Spleen (tissue), 7 donors: Measurements from ENCODE around the gene BECN2.

Source experiments
- POLR2AphosphoS5 ChIP-seq, 3 donors: sonication (generic); formaldehyde crosslinking; IDR thresholded peaks; one replicate each; pipeline ENCODE4 v1.5.1; 2017; ENCODE audit warnings: antibody characterized with exemption in 3 of 3
- TF ChIP-seq, protein P1 (sequence below), 11 experiments: fragments of 200-600 bp in 7 of 11; fragments of 450-650 bp in 4 of 11; sonication (generic) in 4 of 11; IDR thresholded peaks in 8 of 11; conservative IDR thresholded peaks in 3 of 11; 1 replicate in 7 of 11; 2 replicates in 4 of 11; pipeline versions ENCODE4 v1.4.0 to v1.8.0; 2016 to 2021; ENCODE audit warnings: antibody characterized with exemption in 11 of 11, inconsistent platforms in 4 of 11, mild to moderate bottlenecking in 1 of 11
- donor health status: DM: no; HTN: no; CAD: no; lungs with moderate emphysema.
- donor health status: DM: no; HTN: no; CAD: no.
- donor health status: DM: no; HTN: no; CAD: no.

DNA sequence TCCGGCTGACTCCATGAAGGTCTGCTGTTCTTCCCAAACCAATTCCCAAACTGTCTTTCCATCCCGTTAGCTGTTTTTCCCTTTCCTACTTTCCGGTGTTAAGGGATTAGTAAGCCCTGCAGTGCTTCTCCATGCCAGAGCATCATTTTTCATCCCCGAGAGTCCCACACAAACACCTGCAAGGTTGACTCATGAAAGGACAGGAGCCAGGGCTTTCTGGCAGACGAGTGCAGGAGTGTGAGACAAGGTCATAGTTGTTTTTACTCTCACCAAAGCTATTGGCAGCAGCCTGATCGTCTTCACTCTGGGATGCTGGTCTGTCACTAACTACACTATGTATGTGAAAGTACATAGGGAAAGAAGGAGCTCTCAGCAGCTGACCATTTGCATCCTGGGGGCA lies 10.2 kb upstream of the BECN2 start:
- TF ChIP-seq POLR2AphosphoS5 (IDR thresholded peaks at IDR 0.05), result no peak
- TF ChIP-seq, protein P1, sequence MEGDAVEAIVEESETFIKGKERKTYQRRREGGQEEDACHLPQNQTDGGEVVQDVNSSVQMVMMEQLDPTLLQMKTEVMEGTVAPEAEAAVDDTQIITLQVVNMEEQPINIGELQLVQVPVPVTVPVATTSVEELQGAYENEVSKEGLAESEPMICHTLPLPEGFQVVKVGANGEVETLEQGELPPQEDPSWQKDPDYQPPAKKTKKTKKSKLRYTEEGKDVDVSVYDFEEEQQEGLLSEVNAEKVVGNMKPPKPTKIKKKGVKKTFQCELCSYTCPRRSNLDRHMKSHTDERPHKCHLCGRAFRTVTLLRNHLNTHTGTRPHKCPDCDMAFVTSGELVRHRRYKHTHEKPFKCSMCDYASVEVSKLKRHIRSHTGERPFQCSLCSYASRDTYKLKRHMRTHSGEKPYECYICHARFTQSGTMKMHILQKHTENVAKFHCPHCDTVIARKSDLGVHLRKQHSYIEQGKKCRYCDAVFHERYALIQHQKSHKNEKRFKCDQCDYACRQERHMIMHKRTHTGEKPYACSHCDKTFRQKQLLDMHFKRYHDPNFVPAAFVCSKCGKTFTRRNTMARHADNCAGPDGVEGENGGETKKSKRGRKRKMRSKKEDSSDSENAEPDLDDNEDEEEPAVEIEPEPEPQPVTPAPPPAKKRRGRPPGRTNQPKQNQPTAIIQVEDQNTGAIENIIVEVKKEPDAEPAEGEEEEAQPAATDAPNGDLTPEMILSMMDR (IDR thresholded peaks at IDR 0.05 in 8 of 11, conservative IDR thresholded peaks at IDR 0.05 in 3 of 11), result no peak
